Activated effector memory CD4-positive, alpha-beta T cell treated with anti-CD3 and anti-CD28 coated beads, Interleukin-2, amount 50 U/mL, for 16 hours (primary cell): ENCODE data around the gene VARS1.
"Not testable (repeated sequence)": the region's sequence is repeated elsewhere in the genome, so short reads cannot be mapped to it uniquely, and the experiment has no call there.

Experiments
- DNase-seq: peaks from one replicate; pipeline ENCODE4 v3.0.0-alpha.2; 2020

The VARS1 gene

GRCh38 chr6:31821301-31822035 lies 25.9 kb upstream of the VARS1 start:
- DNase-seq, result peak; percentile 89

- DNase-seq, result not testable (repeated sequence)
These were observed 24.8 kb upstream of the VARS1 start for GRCh38 chr6:31820399-31820798.

DNA sequence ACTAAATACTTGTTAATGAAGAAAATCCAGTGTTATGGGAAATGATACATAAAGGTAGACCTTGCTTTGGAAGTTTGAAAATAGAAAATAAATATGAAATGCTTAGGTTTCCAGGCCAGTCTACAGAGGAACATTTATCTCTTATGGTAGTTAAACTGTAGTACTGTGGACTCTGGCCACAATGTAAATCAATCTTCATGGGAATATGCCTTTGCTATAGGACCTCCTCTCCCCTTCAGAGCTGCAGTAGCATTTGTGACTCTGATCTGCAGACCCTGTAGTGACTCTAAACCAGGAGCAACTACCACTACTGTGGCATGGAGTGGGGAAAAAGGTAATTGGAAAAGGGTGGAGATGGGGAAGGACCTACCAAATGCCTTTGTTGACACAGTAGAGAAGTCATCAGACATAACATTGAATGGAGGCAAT lies 24.3 kb upstream of the VARS1 start:
- no peak for DNase-seq

GRCh38 chr6:31817929-31818511 lies 22.5 kb upstream of the VARS1 start:
- not testable (repeated sequence) for DNase-seq

GRCh38 chr6:31817133-31817928 lies 21.8 kb upstream of the VARS1 start:
- peak; percentile 80 for DNase-seq

DNA sequence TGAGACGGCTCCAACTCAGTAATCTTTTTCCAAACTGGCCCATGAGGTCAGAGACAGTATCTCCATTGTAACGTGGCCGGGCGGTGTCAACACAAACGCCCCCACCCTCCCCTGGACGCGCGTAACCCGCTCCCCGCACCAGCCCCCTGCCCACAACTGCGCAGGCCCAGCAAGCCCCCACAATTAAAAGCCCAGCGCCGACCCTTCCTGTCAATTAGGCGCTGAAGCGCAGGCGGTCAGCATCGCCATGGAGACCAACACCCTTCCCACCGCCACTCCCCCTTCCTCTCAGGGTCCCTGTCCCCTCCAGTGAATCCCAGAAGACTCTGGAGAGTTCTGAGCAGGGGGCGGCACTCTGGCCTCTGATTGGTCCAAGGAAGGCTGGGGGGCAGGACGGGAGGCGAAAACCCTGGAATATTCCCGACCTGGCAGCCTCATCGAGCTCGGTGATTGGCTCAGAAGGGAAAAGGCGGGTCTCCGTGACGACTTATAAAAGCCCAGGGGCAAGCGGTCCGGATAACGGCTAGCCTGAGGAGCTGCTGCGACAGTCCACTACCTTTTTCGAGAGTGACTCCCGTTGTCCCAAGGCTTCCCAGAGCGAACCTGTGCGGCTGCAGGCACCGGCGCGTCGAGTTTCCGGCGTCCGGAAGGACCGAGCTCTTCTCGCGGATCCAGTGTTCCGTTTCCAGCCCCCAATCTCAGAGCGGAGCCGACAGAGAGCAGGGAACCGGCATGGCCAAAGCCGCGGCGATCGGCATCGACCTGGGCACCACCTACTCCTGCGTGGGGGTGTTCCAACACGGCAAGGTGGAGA lies 19.7 kb upstream of the VARS1 start, which contains the start of the genes HSPA1A and HSPA1L:
HSPA1A (plus strand) TSS at position 519 of the 814 bp plus-strand sequence; CDS start at position 733, 214 bp downstream.
HSPA1L (minus strand) TSS at position 259 of the 814 bp plus-strand sequence. CDS start 3,311 bp downstream, outside the sequence.
- DNase-seq, result peak; percentile 93

DNA sequence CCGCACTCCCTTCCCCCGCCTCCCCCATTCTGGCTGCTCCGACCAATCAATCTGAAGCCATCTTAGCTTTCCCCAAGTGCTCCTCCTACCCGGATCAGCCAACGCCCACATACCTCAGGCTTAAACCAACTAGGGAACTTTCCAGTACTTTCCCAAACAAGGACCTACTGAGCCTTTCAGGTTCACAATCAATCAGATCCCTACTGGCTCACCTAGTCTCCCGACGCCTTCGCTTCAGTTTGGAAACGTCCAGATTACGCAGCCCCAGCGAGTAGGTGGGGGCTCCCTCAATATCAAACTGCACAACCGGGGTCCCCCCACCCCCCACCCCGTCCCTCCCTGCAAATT lies 19.1 kb upstream of the VARS1 start:
- DNase-seq, result peak; percentile 90

GRCh38 chr6:31813465-31813849 lies 17.9 kb upstream of the VARS1 start:
- no peak for DNase-seq

DNA sequence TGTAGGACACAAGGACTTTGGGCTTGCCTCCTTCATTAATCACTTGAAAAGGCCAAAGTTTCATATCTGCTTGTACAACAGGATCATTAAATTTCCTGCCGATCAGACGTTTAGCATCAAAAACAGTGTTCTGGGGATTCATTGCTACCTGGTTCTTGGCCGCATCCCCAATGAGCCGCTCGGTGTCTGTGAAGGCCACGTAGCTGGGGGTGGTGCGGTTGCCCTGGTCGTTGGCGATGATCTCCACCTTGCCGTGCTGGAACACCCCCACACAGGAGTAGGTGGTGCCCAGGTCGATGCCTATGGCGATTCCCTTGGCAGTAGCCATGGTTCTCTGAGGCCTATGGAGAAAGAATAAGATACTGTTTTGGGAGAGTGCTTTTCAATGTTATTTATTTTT lies 16.1 kb upstream of the VARS1 start:
- DNase-seq, result no peak

GRCh38 chr6:31808599-31808998 lies 13.0 kb upstream of the VARS1 start:
- not testable (repeated sequence) for DNase-seq

DNA sequence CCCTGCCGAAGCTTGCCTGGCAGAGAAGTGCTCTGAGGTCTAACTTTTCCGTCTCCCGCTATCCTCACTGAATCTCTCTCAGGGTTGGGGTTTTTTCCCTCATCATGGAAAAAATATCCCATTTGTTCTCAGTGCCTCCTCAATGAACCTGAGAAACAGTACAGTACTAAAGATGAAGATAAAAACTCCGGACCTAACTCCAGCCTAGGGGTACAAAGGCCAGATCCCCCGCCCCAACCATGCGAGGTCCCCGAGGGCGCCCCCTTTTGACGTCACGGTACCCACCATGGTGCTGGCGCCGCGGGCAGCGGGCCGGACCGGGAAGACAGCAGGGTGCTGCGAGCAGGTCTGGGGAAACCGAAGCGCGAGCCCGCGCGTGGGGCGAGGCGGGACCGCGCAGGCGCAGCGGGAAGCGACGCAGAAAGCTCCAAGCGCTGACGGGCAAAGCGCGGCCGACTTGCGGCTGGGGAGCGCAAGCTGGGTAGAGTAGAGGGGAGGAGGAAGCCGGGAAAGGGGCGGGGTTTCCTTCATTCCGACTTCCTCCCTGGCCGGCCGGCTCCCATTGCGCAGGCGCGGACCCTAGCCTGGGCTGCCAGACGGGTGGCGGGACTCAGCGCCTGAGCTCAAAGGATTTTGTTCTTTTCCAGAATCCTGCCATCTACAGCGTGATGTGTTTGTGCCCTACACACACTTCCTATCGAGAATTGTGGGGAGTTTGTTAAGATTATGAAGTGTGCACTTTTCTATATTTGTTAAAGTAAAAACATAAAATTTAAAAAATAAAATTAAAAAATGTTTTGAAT lies 11.1 kb upstream of the VARS1 start, which contains the start of gene LSM2:
LSM2 (minus strand) TSS at position 497 of the 803 bp plus-strand sequence; CDS start at position 288, 209 bp downstream.
- peak; percentile 99 for DNase-seq

DNA sequence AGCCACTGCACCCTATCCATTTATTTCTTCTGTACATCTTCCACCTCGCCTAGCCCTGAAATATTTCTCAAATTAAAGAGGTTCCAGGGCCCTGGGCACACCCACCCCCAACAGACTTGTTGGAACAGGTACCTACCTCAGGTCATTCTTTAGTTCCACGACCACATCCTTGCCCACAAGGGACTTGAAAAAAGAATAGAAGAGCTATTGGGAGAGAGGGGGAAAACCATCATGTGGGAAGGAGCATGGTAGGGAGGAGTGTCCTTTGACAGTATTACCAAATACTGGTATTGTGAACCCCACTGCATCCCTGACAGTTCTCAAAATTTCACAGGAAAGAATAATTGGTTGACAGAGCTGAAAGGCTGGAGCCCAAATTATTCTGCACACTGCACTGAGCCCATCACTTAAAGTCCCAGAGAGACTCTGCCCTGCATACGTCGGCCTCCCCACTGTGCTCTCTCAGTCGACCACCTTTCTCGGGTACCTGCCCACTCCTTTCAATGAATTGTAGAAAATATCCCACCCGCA lies 10.5 kb upstream of the VARS1 start:
- no peak for DNase-seq

- not testable (repeated sequence) for DNase-seq
These were observed 5.7 kb upstream of the VARS1 start for GRCh38 chr6:31801031-31801927.

DNA sequence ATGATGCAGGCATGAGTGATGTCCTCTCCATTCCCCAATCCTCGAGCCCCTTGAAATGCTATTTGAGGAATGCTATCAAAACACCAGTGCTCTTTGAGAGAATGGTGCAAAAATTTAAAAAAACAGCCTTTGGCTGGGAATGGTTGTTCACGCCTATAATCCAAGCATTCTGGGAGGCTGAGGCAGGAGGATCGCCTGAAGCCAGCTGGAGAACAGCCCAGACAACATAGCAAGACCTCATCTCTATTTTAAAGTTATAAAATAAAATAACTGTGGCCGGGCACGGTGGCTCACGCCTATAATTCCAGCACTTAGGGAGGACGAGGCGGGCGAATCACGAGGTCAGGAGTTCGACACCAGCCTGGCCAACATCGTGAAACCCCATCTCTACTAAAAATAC lies 4.2 kb upstream of the VARS1 start:
- no peak for DNase-seq

- DNase-seq, result peak; percentile 74
These were observed 2.0 kb upstream of the VARS1 start for GRCh38 chr6:31797588-31797987.

GRCh38 chr6:31796993-31797385 lies 1.4 kb upstream of the VARS1 start:
- DNase-seq, result no peak

DNA sequence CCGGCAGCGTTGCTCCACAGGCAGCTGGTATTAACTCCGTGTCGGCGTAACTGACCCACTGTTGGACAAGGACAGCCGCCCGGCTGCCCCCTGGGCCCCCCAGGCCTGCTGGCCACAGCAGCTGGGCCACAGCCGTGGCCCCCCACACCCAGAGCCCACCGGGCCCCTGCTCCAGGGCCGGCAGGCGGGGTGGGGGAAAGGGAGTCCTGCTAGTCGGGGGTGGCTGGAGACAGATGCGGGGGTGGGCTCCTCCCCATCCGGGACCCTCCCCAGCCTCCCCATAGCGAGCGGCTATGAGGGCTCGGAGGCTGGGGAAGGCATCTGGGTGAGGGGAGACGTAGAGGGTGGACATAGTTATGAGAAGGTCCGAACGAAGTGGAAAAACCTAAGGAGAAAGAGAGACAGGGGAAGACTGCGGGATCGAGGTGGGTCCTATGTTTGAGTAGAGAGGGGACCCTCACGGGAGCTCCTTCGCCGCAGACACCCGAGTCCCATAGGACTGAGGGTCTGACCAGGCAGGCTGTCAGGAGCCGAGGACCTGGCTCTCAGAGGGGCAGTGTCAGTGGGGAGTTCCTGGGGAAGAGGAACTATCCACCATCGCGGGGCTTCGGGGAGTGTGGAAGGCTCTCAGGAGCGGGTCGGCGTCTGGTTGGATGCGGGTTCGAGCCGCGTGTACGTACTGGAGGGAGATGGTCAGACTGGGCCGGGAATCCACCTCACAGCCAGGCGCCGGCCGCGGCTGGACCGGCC lies 511 bp downstream of the VARS1 start:
- DNase-seq, result no peak

GRCh38 chr6:31794294-31794865 lies 1.2 kb downstream of the VARS1 start:
- no peak for DNase-seq

GRCh38 chr6:31793927-31794245 lies 1.7 kb downstream of the VARS1 start:
- not testable (repeated sequence) for DNase-seq
